T-helper 2 cell treated with Interferon-gamma antibody and Interleukin-4, amounts not matched to agents 5 μg/mL and 100 μg/mL, for 36 hours (primary cell): ENCODE results near the gene POU3F3.

Experiments used
- DNase-seq: peaks from one replicate; pipeline ENCODE4 v3.0.0; 2021; ENCODE audit warnings: low spot score
- H3K27ac Mint-ChIP-seq: one replicate; pipeline ENCODE4 v1.8.0; 2021; ENCODE audit warnings: mild to moderate bottlenecking, mixed read lengths
- H3K27me3 Mint-ChIP-seq: one replicate; pipeline ENCODE4 v1.8.0; 2021; ENCODE audit warnings: low read depth, mixed read lengths
- H3K36me3 Mint-ChIP-seq: one replicate; pipeline ENCODE4 v1.8.0; 2021; ENCODE audit warnings: low read depth, mixed read lengths
- H3K4me1 Mint-ChIP-seq: one replicate; pipeline ENCODE4 v1.8.0; 2021; ENCODE audit warnings: low read depth, mixed read lengths
- H3K4me3 Mint-ChIP-seq: one replicate; pipeline ENCODE4 v1.8.0; 2022; ENCODE audit warnings: mild to moderate bottlenecking, moderate library complexity, mixed read lengths
- H3K9me3 Mint-ChIP-seq: one replicate; pipeline ENCODE4 v1.8.0; 2021; ENCODE audit warnings: mixed read lengths

POU3F3 gene

GRCh38 chr2:104871972-104872865 lies 18.3 kb downstream of the POU3F3 start:
- H3K9me3 Mint-ChIP-seq, result no peaks in the 10 kb centered on the region
- peaks cover 6% of the 10 kb centered on the region for H3K4me1 Mint-ChIP-seq
- H3K27me3 Mint-ChIP-seq, result peaks cover 74% of the 10 kb centered on the region
- DNase-seq, result no peak
- no peaks in the 10 kb centered on the region for H3K36me3 Mint-ChIP-seq
- H3K27ac Mint-ChIP-seq, result no peak overlapping the region
- peak overlapping the region; percentile 73 for H3K4me3 Mint-ChIP-seq

GRCh38 chr2:104872866-104873688 lies 19.2 kb downstream of the POU3F3 start:
- H3K27ac Mint-ChIP-seq, result no peak overlapping the region
- H3K27me3 Mint-ChIP-seq, result peaks cover 71% of the 10 kb centered on the region
- H3K4me1 Mint-ChIP-seq, result peaks cover 6% of the 10 kb centered on the region
- peak; percentile 32 for DNase-seq
- H3K4me3 Mint-ChIP-seq, result peak overlapping the region; percentile 73
- H3K9me3 Mint-ChIP-seq, result no peaks in the 10 kb centered on the region
- H3K36me3 Mint-ChIP-seq, result no peaks in the 10 kb centered on the region

- no peaks in the 10 kb centered on the region for H3K36me3 Mint-ChIP-seq
- peaks cover 6% of the 10 kb centered on the region for H3K4me1 Mint-ChIP-seq
- H3K9me3 Mint-ChIP-seq, result no peaks in the 10 kb centered on the region
- no peak for DNase-seq
- H3K27ac Mint-ChIP-seq, result no peak overlapping the region
- peaks cover 65% of the 10 kb centered on the region for H3K27me3 Mint-ChIP-seq
- peak overlapping the region; percentile 73 for H3K4me3 Mint-ChIP-seq
These were observed 19.8 kb downstream of the POU3F3 start for GRCh38 chr2:104873689-104874054.

GRCh38 chr2:104874230-104874629 lies 20.3 kb downstream of the POU3F3 start:
- Mint-ChIP-seq H3K36me3 (no peaks in the 10 kb centered on the region), H3K27me3 (peaks cover 59% of the 10 kb centered on the region), H3K27ac (no peak overlapping the region), H3K4me1 (peaks cover 6% of the 10 kb centered on the region), H3K9me3 (no peaks in the 10 kb centered on the region), H3K4me3 (no peak overlapping the region)
- DNase-seq, result no peak

GRCh38 chr2:104875262-104875661 lies 21.3 kb downstream of the POU3F3 start:
- Mint-ChIP-seq H3K27me3 (peaks cover 51% of the 10 kb centered on the region), H3K9me3 (no peaks in the 10 kb centered on the region), H3K27ac (no peak overlapping the region), H3K36me3 (no peaks in the 10 kb centered on the region), H3K4me3 (no peak overlapping the region), H3K4me1 (peaks cover 6% of the 10 kb centered on the region)
- no peak for DNase-seq

- Mint-ChIP-seq H3K4me1 (peaks cover 4% of the 10 kb centered on the region), H3K27me3 (peaks cover 36% of the 10 kb centered on the region), H3K36me3 (no peaks in the 10 kb centered on the region), H3K4me3 (no peak overlapping the region), H3K9me3 (no peaks in the 10 kb centered on the region), H3K27ac (no peak overlapping the region)
- DNase-seq, result no peak
These were observed 23.0 kb downstream of the POU3F3 start for GRCh38 chr2:104876606-104877570.

GRCh38 chr2:104878863-104879512 lies 25.1 kb downstream of the POU3F3 start:
- H3K4me3 Mint-ChIP-seq, result no peak overlapping the region
- no peak overlapping the region for H3K27ac Mint-ChIP-seq
- H3K4me1 Mint-ChIP-seq, result no peaks in the 10 kb centered on the region
- peaks cover 28% of the 10 kb centered on the region for H3K27me3 Mint-ChIP-seq
- no peaks in the 10 kb centered on the region for H3K36me3 Mint-ChIP-seq
- H3K9me3 Mint-ChIP-seq, result no peaks in the 10 kb centered on the region
- no peak for DNase-seq

GRCh38 chr2:104880076-104880475 lies 26.2 kb downstream of the POU3F3 start:
- Mint-ChIP-seq H3K27me3 (peaks cover 21% of the 10 kb centered on the region), H3K4me3 (no peak overlapping the region)

GRCh38 chr2:104883357-104883756 lies 29.4 kb downstream of the POU3F3 start:
- no peak for DNase-seq
- no peak overlapping the region for H3K27ac Mint-ChIP-seq
- H3K9me3 Mint-ChIP-seq, result no peaks in the 10 kb centered on the region
- H3K4me1 Mint-ChIP-seq, result peaks cover 4% of the 10 kb centered on the region
- H3K27me3 Mint-ChIP-seq, result peaks cover 9% of the 10 kb centered on the region
- H3K4me3 Mint-ChIP-seq, result no peak overlapping the region
- H3K36me3 Mint-ChIP-seq, result no peaks in the 10 kb centered on the region

More at GRCh38 chr2:104880076-104880475, 26.2 kb downstream of the POU3F3 start:
- Mint-ChIP-seq H3K36me3 (no peaks in the 10 kb centered on the region), H3K4me1 (no peaks in the 10 kb centered on the region), H3K9me3 (no peaks in the 10 kb centered on the region), H3K27ac (no peak overlapping the region)
- no peak for DNase-seq

GRCh38 chr2:104885119-104885782 lies 31.3 kb downstream of the POU3F3 start:
- Mint-ChIP-seq H3K27me3 (peaks cover 9% of the 10 kb centered on the region), H3K4me3 (no peak overlapping the region), H3K9me3 (no peaks in the 10 kb centered on the region), H3K27ac (no peak overlapping the region), H3K36me3 (no peaks in the 10 kb centered on the region), H3K4me1 (peaks cover 12% of the 10 kb centered on the region)
- no peak for DNase-seq

- Mint-ChIP-seq H3K27me3 (peaks cover 7% of the 10 kb centered on the region), H3K4me3 (no peak overlapping the region), H3K4me1 (peaks cover 12% of the 10 kb centered on the region), H3K36me3 (no peaks in the 10 kb centered on the region), H3K27ac (no peak overlapping the region), H3K9me3 (no peaks in the 10 kb centered on the region)
- no peak for DNase-seq
These were observed 33.8 kb downstream of the POU3F3 start for GRCh38 chr2:104887676-104888075.

- no peak overlapping the region for H3K4me3 Mint-ChIP-seq
- H3K27ac Mint-ChIP-seq, result no peak overlapping the region
- no peak for DNase-seq
- H3K36me3 Mint-ChIP-seq, result no peaks in the 10 kb centered on the region
- no peaks in the 10 kb centered on the region for H3K9me3 Mint-ChIP-seq
- H3K27me3 Mint-ChIP-seq, result peaks cover 5% of the 10 kb centered on the region
- H3K4me1 Mint-ChIP-seq, result peaks cover 12% of the 10 kb centered on the region
These were observed 34.8 kb downstream of the POU3F3 start for GRCh38 chr2:104888489-104889258.
